MM.1S (cell line): ENCODE data around the gene BCL6.

ENCODE experiments used
- EZH2 ChIP-seq: fragments of 300-600 bp; sonication (generic); optimal IDR thresholded peaks from 2 replicates; pipeline ENCODE3; 2017; ENCODE audit warnings: low read depth, mild to moderate bottlenecking, antibody characterized with exemption, low read length, mixed read lengths
- EZH2phosphoT487 ChIP-seq: fragments of 300-600 bp; sonication (generic); IDR thresholded peaks from 2 replicates; pipeline ENCODE4 v1.6.1; 2018; ENCODE audit warnings: antibody characterized with exemption, low read length
- TF ChIP-seq, protein P1 (sequence below): fragments of 300-600 bp; sonication (generic); IDR thresholded peaks from 2 replicates; pipeline ENCODE4 v1.5.1; 2016; ENCODE audit warnings: antibody characterized with exemption, low read length, mixed read lengths

DNA sequence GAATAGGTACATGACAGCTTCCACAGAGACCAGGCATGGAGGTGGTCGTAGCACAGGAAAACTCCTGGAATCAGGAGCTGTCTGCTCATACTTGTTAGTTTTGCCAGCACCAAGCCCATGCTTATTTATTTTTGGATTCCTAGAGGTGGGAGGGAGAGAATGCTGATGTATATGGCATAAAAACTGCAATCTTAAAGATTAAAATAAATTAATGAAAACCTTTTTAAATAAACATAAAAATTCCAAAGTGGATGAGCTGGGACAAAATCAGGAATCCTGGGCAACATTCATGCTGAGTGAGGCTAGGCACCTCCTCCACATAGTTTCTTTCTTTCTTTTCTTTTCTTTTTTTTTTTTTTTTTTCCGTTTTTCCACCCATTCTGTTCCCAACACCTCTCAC, 14.3 kb upstream of the BCL6 start:
- TF ChIP-seq, protein P1, sequence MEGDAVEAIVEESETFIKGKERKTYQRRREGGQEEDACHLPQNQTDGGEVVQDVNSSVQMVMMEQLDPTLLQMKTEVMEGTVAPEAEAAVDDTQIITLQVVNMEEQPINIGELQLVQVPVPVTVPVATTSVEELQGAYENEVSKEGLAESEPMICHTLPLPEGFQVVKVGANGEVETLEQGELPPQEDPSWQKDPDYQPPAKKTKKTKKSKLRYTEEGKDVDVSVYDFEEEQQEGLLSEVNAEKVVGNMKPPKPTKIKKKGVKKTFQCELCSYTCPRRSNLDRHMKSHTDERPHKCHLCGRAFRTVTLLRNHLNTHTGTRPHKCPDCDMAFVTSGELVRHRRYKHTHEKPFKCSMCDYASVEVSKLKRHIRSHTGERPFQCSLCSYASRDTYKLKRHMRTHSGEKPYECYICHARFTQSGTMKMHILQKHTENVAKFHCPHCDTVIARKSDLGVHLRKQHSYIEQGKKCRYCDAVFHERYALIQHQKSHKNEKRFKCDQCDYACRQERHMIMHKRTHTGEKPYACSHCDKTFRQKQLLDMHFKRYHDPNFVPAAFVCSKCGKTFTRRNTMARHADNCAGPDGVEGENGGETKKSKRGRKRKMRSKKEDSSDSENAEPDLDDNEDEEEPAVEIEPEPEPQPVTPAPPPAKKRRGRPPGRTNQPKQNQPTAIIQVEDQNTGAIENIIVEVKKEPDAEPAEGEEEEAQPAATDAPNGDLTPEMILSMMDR, result no peak
- TF ChIP-seq EZH2 (no peak), EZH2phosphoT487 (no peak)
